ENCODE measurements around the gene ZNF557.

The ZNF557 gene

DNA sequence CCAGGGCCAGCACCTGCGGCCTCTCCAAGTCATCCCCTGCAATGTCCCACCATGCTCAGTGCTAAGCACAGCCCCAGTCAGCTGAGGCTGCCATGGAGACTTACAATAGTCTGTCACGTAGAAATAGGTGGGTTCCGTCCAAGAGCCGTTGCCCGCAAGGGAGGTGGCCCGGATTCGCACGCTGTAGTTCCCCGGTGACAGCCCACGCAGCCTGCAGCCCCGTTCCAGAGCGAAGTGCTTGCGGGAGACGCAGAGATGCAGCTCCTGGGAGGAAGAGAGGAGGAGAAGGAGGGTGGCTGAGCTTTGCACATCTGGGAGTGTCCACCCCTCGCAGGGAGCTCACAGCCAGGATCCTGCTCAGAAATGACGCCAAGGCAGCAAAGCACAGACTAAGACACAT is 62.6 kb downstream of the ZNF557 start (continued):
- TF ChIP-seq, protein P1, sequence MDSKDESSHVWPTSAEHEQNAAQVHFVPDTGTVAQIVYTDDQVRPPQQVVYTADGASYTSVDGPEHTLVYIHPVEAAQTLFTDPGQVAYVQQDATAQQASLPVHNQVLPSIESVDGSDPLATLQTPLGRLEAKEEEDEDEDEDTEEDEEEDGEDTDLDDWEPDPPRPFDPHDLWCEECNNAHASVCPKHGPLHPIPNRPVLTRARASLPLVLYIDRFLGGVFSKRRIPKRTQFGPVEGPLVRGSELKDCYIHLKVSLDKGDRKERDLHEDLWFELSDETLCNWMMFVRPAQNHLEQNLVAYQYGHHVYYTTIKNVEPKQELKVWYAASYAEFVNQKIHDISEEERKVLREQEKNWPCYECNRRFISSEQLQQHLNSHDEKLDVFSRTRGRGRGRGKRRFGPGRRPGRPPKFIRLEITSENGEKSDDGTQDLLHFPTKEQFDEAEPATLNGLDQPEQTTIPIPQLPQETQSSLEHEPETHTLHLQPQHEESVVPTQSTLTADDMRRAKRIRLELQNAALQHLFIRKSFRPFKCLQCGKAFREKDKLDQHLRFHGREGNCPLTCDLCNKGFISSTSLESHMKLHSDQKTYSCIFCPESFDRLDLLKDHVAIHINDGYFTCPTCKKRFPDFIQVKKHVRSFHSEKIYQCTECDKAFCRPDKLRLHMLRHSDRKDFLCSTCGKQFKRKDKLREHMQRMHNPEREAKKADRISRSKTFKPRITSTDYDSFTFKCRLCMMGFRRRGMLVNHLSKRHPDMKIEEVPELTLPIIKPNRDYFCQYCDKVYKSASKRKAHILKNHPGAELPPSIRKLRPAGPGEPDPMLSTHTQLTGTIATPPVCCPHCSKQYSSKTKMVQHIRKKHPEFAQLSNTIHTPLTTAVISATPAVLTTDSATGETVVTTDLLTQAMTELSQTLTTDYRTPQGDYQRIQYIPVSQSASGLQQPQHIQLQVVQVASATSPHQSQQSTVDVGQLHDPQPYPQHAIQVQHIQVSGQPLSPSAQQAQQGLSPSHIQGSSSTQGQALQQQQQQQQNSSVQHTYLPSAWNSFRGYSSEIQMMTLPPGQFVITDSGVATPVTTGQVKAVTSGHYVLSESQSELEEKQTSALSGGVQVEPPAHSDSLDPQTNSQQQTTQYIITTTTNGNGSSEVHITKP (tag by site-specific recombination; IDR thresholded peaks at IDR 0.05): no peak
- no peak for TF ChIP-seq TRIM28 (IDR thresholded peaks at IDR 0.05; ENCODE audit: borderline replicate concordance, low read length)

DNA sequence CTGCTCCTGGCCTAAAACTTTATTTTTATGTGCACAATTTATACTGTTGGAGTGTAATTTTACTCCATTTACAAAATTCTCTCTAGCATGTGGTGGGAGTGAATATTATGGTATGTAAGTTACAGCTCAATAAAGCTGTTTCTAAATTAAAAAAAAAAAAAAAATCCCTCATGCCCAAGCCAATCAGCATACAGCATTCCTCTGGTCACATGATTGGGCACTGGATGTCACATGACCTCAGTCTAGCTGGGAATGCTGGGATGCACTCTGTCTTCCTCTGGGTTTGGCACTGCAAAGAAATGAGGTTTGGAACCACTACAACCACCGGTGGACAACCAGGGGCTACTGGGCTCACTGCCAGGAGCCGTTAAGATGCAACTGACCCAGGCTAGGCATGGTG is 67.6 kb downstream of the ZNF557 start:
- TF ChIP-seq ZNF48 (tag by site-specific recombination; IDR thresholded peaks at IDR 0.05) (no peak), GLIS1 (tag by site-specific recombination; IDR thresholded peaks at IDR 0.05) (no peak), ZFP41 (tag by site-specific recombination; IDR thresholded peaks at IDR 0.05; ENCODE audit: borderline replicate concordance) (no peak), ZNF792 (tag by site-specific recombination; IDR thresholded peaks at IDR 0.05) (no peak)
- TF ChIP-seq, protein P2, sequence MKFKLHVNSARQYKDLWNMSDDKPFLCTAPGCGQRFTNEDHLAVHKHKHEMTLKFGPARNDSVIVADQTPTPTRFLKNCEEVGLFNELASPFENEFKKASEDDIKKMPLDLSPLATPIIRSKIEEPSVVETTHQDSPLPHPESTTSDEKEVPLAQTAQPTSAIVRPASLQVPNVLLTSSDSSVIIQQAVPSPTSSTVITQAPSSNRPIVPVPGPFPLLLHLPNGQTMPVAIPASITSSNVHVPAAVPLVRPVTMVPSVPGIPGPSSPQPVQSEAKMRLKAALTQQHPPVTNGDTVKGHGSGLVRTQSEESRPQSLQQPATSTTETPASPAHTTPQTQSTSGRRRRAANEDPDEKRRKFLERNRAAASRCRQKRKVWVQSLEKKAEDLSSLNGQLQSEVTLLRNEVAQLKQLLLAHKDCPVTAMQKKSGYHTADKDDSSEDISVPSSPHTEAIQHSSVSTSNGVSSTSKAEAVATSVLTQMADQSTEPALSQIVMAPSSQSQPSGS (tag by site-specific recombination; IDR thresholded peaks at IDR 0.05; ENCODE audit: low read depth): no peak
- CTCF ChIA-PET: interaction anchor here (0.6 kb wide), 1 partner anchor 10 kb away, joined by 3 read pairs; no protein-coding TSS in a partner anchor
- H3K36me3 ChIP-seq (ENCODE audit: control insufficient read depth in 2 of 2, insufficient read depth in 1 of 2, low read length in 2 of 2): peaks cover 0 to 40% of the 10 kb centered on the region in 2 experiments; a peak in 2 of 3 replicates

More for the DNA sequence above, 67.6 kb downstream of the ZNF557 start:
- no peaks in the 10 kb centered on the region for H3K9me3 ChIP-seq (ENCODE audit: control insufficient read depth, insufficient read depth, low read depth, low read length)
- POLR2A ChIA-PET: no interaction called here
- no peak overlapping the region for H3K27ac ChIP-seq (ENCODE audit: extremely low read depth, low read depth, low read length)
- H3K4me1 ChIP-seq (ENCODE audit: control insufficient read depth, insufficient read depth, low read length): no peaks in the 10 kb centered on the region
- H3K4me3 ChIP-seq (ENCODE audit: low read depth, low read length): no peak overlapping the region

Measured in HEK293 (cell line).